ENCODE data around the gene UAP1L1.

Gene UAP1L1

GRCh38 chr9:137042751-137043727 is 34.3 kb upstream of the UAP1L1 start:
- DNase-seq (ENCODE audit: low read depth): no peak

GRCh38 chr9:137044037-137044436 is 33.3 kb upstream of the UAP1L1 start:
- DNase-seq (ENCODE audit: low read depth): no peak

GRCh38 chr9:137044502-137045177 is 32.7 kb upstream of the UAP1L1 start:
- no peak for DNase-seq (ENCODE audit: low read depth)

DNA sequence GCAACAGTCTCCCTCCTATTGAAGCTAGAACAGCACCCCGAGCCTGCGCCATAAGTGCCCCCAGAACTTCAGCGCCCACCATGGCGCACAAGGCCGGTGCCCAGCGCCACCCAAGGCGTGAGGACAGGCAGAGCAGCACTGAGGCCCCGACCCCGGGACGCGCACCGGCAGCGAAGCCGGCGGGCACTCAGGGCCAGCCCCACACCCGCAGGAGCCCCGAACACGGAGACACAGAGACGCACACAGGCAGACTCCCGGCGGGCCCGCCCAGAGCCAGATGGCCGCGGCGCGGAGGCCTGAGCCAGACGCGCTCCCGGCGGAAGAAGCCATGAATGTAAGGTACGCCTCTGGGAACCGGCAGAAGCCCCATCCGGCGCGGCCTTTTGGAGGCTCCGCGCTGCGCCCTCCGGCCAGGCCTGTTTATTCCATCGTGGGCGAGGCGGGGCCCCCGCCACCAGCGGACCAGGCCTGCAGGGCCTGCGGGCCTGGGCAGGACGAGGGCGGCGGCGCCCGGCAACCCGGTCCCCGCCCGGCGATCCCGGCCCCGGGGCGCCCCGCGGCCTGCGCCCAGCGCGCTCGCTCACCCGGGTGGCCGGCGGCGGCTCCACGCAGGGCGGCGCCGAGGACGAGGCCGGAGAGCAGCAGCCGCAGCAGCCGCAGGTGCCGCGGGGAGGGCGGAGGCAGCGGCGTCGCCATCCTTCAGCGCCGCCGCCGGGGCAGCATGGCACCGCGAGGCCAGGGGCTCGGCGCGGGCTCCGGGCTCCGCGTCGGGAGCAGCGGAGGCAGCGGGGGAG is 31.8 kb upstream of the UAP1L1 start:
- peak; percentile 66 for DNase-seq (ENCODE audit: low read depth)

GRCh38 chr9:137046088-137046787 is 31.1 kb upstream of the UAP1L1 start, which contains the start of gene NPDC1:
TSS of gene NPDC1 (minus strand) at chr9:137046177. CDS start at chr9:137045989, 188 bp downstream.
- peak; percentile 74 for DNase-seq (ENCODE audit: low read depth)

GRCh38 chr9:137048655-137049543 is 28.4 kb upstream of the UAP1L1 start:
- DNase-seq (ENCODE audit: low read depth): no peak

GRCh38 chr9:137049544-137050449 is 27.5 kb upstream of the UAP1L1 start:
- DNase-seq (ENCODE audit: low read depth): peak; percentile 33

DNA sequence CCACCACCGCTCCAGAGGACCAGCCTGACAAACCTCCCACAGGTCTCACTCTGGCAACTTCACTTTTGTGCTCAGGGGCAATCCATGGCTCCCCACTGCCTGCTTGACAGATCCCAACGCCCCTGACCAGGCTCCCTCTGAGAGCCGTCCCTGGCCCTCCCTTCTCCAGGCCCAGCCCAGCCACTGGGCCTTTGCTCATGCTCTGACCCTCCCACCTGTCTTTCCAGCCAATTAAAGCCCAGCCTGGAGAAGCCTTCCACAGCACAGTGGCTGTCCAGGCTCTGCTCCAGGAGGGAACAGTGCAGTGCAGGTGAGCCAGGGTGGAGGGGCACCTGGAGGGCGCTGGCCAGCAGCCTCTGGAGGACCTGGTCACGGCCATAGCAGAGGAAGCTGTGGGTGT is 26.7 kb upstream of the UAP1L1 start:
- DNase-seq (ENCODE audit: low read depth): no peak

DNA sequence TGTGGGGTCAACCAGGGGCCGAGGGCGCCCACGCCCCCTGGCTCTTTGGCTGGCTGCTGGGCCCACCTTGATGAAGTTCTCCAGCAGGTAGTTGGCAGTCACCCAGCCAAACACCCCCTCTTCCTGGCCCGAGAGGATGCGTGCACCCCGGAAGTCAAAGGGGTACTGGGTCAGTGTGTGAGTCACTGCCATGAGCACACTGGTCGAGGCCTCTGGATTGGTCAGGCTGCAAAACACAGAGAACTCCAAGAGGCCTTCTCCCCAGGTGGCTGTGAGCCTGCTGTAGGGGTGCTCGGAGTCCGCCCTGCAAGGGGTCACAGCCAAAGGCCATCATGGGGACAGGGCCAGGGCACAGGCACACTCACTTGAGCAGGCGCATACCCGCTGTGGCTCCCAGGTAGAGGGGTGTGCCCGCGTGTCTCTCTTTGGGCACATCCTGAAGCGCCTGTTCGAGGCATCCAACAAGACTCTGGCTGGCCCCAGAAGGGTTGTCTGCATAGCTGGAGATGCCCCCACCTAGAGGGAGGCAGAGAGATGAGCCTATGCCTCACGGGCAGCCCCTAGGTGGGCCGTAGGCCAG is 26.1 kb upstream of the UAP1L1 start:
- no peak for DNase-seq (ENCODE audit: low read depth)

DNA sequence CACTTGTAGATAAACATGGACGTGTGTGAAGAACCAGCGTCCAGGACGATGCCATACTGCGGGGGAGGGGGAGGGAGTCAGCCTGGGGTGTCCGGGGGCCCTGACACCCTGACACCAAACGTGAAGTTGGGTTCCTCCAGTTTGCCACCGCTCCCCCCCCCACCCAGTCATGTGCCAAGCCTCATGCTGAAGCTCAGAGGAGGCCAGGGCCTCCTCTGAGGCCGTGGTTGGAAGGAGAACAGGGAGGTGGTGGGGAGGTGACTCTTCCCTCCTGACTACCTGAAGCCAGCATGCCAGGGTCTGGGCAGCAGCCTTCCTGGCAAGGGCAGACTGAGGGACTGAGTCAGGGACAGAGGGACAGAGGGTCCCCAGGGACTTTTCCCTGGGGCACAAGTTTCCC is 25.0 kb upstream of the UAP1L1 start:
- DNase-seq (ENCODE audit: low read depth): no peak

GRCh38 chr9:137052998-137053943 is 24.0 kb upstream of the UAP1L1 start:
- DNase-seq (ENCODE audit: low read depth): no peak

GRCh38 chr9:137053944-137054931 is 23.1 kb upstream of the UAP1L1 start, which contains the start of gene ENTPD2:
TSS of gene ENTPD2 (minus strand) at chr9:137054061. CDS start at chr9:137053997, 64 bp downstream.
- DNase-seq (ENCODE audit: low read depth): no peak

GRCh38 chr9:137054932-137055384 is 22.4 kb upstream of the UAP1L1 start:
- DNase-seq (ENCODE audit: low read depth): no peak

DNA sequence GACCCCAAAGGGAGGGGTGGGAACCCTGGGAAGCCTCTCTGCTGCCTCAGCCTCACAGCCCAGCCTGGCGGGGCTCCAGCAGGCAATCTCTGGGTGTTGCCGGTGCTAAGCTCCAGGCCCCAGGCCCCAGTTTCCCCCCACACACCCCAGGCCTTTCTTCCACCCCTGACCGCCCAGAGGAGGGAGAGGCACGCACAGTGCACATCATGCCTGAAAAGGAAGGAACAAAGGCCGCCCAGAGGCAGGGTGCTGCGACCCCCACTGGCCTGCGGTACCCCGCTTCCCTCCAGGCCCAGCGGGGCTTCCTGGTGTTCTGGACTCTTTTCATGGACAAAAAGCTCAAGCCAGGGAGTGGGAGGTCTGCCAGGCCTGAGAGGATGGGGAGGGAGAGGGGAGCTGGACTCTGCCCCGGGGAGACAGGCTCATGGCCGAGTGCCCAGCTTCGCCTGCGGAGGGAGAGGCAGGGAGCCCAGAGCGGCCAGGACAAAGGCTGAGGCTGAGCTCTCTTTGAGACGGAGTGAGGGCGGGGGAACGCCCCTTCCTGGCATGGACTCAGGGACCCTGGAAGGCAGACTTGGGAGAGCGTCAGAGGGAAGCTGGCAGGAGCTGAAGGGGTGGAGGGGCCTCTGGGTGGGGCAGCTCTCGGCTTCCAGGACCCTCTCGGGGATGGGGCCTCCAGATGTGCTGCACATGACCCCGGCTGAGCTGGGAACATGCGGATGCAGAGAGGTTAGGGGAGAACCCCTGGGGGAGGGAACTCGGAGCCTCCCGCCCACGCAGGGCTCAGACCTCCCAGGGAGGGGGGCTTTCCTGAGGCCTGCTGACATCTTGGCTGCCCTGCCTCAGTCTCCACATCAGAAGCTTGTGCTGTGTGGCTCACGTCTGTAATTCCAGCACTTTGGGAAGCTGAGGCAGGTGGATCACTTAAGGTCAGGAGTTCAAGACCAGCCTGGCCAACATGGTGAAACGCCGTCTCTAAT is 21.6 kb upstream of the UAP1L1 start:
- peak; percentile 41 for DNase-seq (ENCODE audit: low read depth)

DNA sequence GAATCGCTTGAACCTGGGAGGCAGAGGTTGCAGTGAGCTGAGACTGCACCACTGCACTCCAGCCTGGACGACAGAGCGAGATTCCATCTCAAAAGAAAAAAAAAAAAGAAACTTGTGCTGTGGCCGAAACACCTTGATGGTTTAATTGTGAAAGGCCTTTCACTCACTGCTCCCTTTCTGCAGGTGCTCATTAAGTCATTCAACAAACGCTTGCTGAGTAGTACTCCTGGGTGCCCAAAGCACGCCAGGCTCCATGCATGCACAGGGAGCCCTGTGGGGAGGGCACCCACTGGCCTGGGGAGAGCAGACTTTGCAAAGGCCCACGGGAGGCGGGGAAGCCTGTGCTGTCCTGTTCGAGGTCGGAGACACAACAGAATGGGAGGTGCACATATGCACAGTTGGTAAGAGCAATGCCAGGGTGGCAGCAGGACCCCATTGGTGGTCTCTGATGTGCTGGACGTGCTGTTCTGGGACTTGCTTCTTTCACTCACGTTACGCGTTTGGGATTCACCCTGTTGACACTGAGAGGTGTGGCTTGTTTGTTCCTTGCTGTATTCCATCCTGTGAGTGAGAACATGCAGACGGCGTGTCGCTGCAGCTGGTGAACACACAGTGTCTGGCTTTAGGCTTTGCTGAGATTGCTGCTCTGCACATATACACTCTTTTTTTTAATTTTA is 20.4 kb upstream of the UAP1L1 start:
- DNase-seq (ENCODE audit: low read depth): no peak

All from iris pigment epithelial cell (primary cell).